Lung (tissue), 12 donors: Measurements from ENCODE around the gene PRORP. TPM values are rescaled to one million over a fixed set of nuclear protein-coding genes. Genes with fewer than 3 reads are reported as not detected.

Source experiments
- ATAC-seq: fragments of 200-7000 bp; cut with Tn5 transposase; one replicate; pipeline ENCODE4 v1.9.1; 2020; ENCODE audit warnings: moderate number of reproducible peaks; ENCODE audit not compliant: insufficient read depth, low FRiP score
- DNase-seq, 3 donors: peaks; one replicate each; pipeline ENCODE4 v3.0.0-alpha.2; 2013 to 2017
- H3K27ac ChIP-seq, 2 donors: one replicate each; pipeline ENCODE4 v1.5.1; 2013; ENCODE audit warnings: mild to moderate bottlenecking in 2 of 2, moderate library complexity in 2 of 2, control low read depth in 1 of 2, inconsistent platforms in 1 of 2, low read depth in 1 of 2, low read length in 1 of 2
- H3K27me3 ChIP-seq, 3 donors: one replicate each; pipeline ENCODE4 v1.5.1; 2013; ENCODE audit warnings: low read length in 2 of 3; ENCODE audit not compliant: control insufficient read depth in 3 of 3, insufficient read depth in 3 of 3
- H3K36me3 ChIP-seq, 4 donors: one replicate each; pipeline ENCODE4 v1.5.1; 2013; ENCODE audit warnings: low read length in 4 of 4, mild to moderate bottlenecking in 1 of 4, moderate library complexity in 1 of 4; ENCODE audit not compliant: control insufficient read depth in 4 of 4, insufficient read depth in 4 of 4
- H3K4me1 ChIP-seq, 5 donors: one replicate each; pipeline ENCODE4 v1.5.1; 2013; ENCODE audit warnings: low read length in 5 of 5, mild to moderate bottlenecking in 2 of 5, moderate library complexity in 1 of 5; ENCODE audit not compliant: control insufficient read depth in 5 of 5, insufficient read depth in 5 of 5
- H3K4me3 ChIP-seq: one replicate; pipeline ENCODE4 v1.5.1; 2013; ENCODE audit warnings: mild to moderate bottlenecking, control low read depth, moderate library complexity
- H3K9ac ChIP-seq, 2 donors: one replicate each; pipeline ENCODE4 v1.5.1; 2013; ENCODE audit warnings: low read length in 2 of 2, control low read depth in 1 of 2; ENCODE audit not compliant: insufficient read depth in 1 of 2
- H3K9me3 ChIP-seq, 4 donors: one replicate each; pipeline ENCODE4 v1.5.1; 2013; ENCODE audit warnings: low read length in 3 of 4, mild to moderate bottlenecking in 1 of 4, moderate library complexity in 1 of 4; ENCODE audit not compliant: control insufficient read depth in 4 of 4, insufficient read depth in 3 of 4
- CTCF ChIP-seq: IDR thresholded peaks from 2 replicates; pipeline ENCODE4 v1.5.1; 2012; ENCODE audit warnings: mild to moderate bottlenecking; ENCODE audit errors: control extremely low read depth, extremely low read depth
- WGBS, 2 donors: extraction: QIAGEN DNeasy Blood & Tissue Kit; methylation state at CpG; one replicate each; pipeline ENCODE4 v1.1.7; 2013; 5-methylcytosine and 5-hydroxymethylcytosine counted together
- polyA plus RNA-seq, 2 donors: library from polyadenylated mRNA; stranded (reverse); fragments of 200-250 nt; gene quantifications; one replicate each; pipeline ENCODE4 v1.2.1, GENCODE V29; 2013
- total RNA-seq, 2 donors: library from RNA; depleted of rRNA in 1 of 2; stranded (reverse); fragments of >200 nt in 1 of 2; gene quantifications; one replicate each; pipeline ENCODE4 v1.2.1, GENCODE V29; 2014 to 2021
- donor health status: control.
- donor health status: control.
- donor health status: Bipolar disorder and iron deficiency.
- donor health status: healthy.
- donor health status: DM: yes; HTN: yes; CAD: no.

The PRORP gene
- total and polyA plus RNA-seq, 4 donors, result 22.6 to 29.5 (median 25.9) TPM

- DNase-seq (peak in 2 of 3 donors; percentile 17 to 43), ATAC-seq (no peak)
- no peak for TF ChIP-seq CTCF
- Histone ChIP-seq H3K9me3 (no peaks in the 10 kb centered on the region), H3K27ac (no peak overlapping the region), H3K4me1 (peaks cover 0 to 2% (median 0%) of the 10 kb centered on the region in 5 donors), H3K4me3 (no peak overlapping the region), H3K36me3 (peaks cover 0 to 7% (median 3%) of the 10 kb centered on the region in 4 donors), H3K9ac (no peak overlapping the region), H3K27me3 (no peaks in the 10 kb centered on the region)
- 96% methylated on average over 2 of the region's 2 CpGs; no CpG with 5 or more reads in 1 of the 2 donors for WGBS, 2 donors
Measured at GRCh38 chr14:35140718-35141581, 18.6 kb downstream of the PRORP start.

DNA sequence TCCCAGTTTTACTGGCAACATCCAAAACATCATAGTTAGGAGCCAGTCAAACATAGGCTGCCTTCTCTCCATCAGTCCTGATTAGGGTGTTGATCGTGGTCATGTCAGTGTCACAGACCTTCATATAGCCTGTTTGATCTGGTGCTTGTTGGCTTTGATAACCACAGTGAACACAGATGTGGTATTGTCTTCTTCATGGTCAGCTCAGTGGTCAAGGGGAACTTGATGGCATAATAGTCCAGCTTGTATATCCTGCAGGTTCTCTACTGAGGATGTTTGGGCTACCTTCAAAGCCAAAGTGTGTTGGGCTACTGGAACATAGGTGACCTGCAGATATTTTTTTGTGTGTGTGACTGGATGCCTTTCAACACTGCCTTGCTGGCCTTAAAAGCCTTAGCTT lies 21.7 kb downstream of the PRORP start:
- Histone ChIP-seq H3K9ac (no peak overlapping the region), H3K4me3 (no peak overlapping the region), H3K9me3 (no peaks in the 10 kb centered on the region), H3K36me3 (peaks cover 0 to 6% (median 1%) of the 10 kb centered on the region in 4 donors), H3K27ac (no peak overlapping the region), H3K4me1 (peaks cover 0 to 2% (median 0%) of the 10 kb centered on the region in 5 donors), H3K27me3 (no peaks in the 10 kb centered on the region)
- WGBS, 2 donors, result 90% methylated on average over 1 of the region's 1 CpG; no CpG with 5 or more reads in 1 of the 2 donors
- no peak for ATAC-seq
- TF ChIP-seq CTCF, result no peak
- DNase-seq, result no peak

- Histone ChIP-seq H3K36me3 (peaks cover 0 to 6% (median 2%) of the 10 kb centered on the region in 4 donors), H3K4me1 (peaks cover 0 to 2% (median 0%) of the 10 kb centered on the region in 5 donors), H3K27ac (no peak overlapping the region), H3K4me3 (no peak overlapping the region), H3K9ac (no peak overlapping the region), H3K9me3 (no peaks in the 10 kb centered on the region), H3K27me3 (no peaks in the 10 kb centered on the region)
- ATAC-seq, result no peak
- DNase-seq, result no peak
- no peak for TF ChIP-seq CTCF
- 95 to 97% methylated on average over 5 of the region's 5 CpGs for WGBS, 2 donors
Measured at GRCh38 chr14:35146711-35147149, 24.4 kb downstream of the PRORP start.
